Left ventricle myocardium inferior (tissue), 1 donor: ENCODE results near the gene LANCL3. TPM values are rescaled to one million over a fixed set of nuclear protein-coding genes. Genes with fewer than 3 reads are reported as not detected.

Experiments used
- DNase-seq: peaks from one replicate; pipeline ENCODE4 v3.0.0-alpha.2; 2020
- H3K27ac ChIP-seq: fragments of 200-600 bp; replicated peaks from 2 replicates; pipeline ENCODE4 v1.8.0; 2021
- H3K27me3 ChIP-seq: fragments of 200-600 bp; 2 replicates; pipeline ENCODE4 v1.8.0; 2021; ENCODE audit warnings: low read depth
- H3K36me3 ChIP-seq: fragments of 200-600 bp; 2 replicates; pipeline ENCODE4 v1.8.0; 2021
- H3K4me1 ChIP-seq: fragments of 200-600 bp; 2 replicates; pipeline ENCODE4 v1.8.0; 2021
- H3K4me3 ChIP-seq: fragments of 200-600 bp; 2 replicates; pipeline ENCODE4 v1.8.0; 2021; ENCODE audit warnings: mild to moderate bottlenecking, moderate library complexity
- H3K9me3 ChIP-seq: fragments of 200-600 bp; replicated peaks from 2 replicates; pipeline ENCODE4 v1.8.0; 2021
- intact Hi-C: fragments of 100-400 bp; cut with micrococcal nuclease; formaldehyde crosslinking; loops from one replicate; pipeline ENCODE4 v1.11.0; 2022
- total RNA-seq: library from RNA; stranded (reverse); fragmentation: NEBNext Ultra II Directional; extraction: Animal tissue kit (Norgen Biotek cat#: 25700); gene quantifications from one replicate; pipeline ENCODE4 v1.2.1, GENCODE V29; 2021
- TF ChIP-seq, protein P1 (sequence below): fragments of 200-600 bp; IDR thresholded peaks from 2 replicates; pipeline ENCODE4 v1.8.0; 2021; ENCODE audit warnings: antibody characterized with exemption, mild to moderate bottlenecking, borderline replicate concordance
- donor health status: DM: no; HTN: yes; CAD: no; lungs with severe emphysema.

The LANCL3 gene
- total RNA-seq, 1 donor from 2014 or later, result 0.27 TPM

DNA sequence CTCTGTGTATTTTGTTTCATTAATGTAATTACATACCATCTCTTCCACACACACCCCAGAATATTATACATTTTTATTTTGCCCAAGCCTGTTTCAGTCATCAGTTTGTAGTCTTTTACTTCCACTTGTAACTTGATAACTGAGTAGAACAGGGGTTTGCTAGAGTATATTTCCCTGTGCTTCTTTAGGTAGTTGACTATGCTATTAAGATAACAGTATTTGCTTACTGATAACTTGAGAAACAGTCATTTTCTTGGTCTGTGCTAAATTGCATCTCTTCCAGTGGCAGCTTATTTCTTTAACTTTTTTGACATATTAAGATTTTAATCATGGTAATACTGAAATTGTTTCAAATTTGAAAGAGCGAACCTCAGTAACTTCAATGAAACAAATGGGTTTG, 107.1 kb downstream of the LANCL3 start:
- intact Hi-C loops, result no loop called here
- DNase-seq, result no peak
- Histone ChIP-seq H3K27me3 (no peaks in the 10 kb centered on the region), H3K4me3 (no peak overlapping the region), H3K27ac (no peak overlapping the region), H3K36me3 (no peaks in the 10 kb centered on the region), H3K9me3 (no peaks in the 10 kb centered on the region), H3K4me1 (no peaks in the 10 kb centered on the region)
- TF ChIP-seq, protein P1, sequence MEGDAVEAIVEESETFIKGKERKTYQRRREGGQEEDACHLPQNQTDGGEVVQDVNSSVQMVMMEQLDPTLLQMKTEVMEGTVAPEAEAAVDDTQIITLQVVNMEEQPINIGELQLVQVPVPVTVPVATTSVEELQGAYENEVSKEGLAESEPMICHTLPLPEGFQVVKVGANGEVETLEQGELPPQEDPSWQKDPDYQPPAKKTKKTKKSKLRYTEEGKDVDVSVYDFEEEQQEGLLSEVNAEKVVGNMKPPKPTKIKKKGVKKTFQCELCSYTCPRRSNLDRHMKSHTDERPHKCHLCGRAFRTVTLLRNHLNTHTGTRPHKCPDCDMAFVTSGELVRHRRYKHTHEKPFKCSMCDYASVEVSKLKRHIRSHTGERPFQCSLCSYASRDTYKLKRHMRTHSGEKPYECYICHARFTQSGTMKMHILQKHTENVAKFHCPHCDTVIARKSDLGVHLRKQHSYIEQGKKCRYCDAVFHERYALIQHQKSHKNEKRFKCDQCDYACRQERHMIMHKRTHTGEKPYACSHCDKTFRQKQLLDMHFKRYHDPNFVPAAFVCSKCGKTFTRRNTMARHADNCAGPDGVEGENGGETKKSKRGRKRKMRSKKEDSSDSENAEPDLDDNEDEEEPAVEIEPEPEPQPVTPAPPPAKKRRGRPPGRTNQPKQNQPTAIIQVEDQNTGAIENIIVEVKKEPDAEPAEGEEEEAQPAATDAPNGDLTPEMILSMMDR, result no peak

DNA sequence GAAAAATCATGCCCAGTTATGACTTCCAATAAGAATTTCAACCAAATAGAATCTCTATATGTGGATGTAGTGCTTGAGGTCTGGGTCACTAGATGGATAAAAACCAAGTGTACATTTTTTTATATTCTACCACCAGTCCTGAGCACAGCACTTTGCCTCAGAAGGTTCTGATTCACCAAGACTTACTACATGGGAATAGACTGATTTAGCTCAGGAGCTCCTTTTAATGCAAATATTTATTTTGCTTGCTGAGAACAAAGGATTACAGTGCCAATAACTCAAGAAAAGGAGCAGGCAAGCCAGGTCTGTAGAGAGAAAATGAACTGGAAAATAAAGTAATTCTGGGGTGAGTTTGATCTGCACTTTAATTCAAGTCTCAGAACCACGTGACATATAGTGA, 107.8 kb downstream of the LANCL3 start:
- TF ChIP-seq, protein P1, result no peak
- Histone ChIP-seq H3K36me3 (no peaks in the 10 kb centered on the region), H3K27me3 (no peaks in the 10 kb centered on the region), H3K4me3 (no peak overlapping the region), H3K27ac (no peak overlapping the region), H3K9me3 (no peaks in the 10 kb centered on the region), H3K4me1 (no peaks in the 10 kb centered on the region)
- intact Hi-C loops, result no loop called here
- DNase-seq, result no peak

DNA sequence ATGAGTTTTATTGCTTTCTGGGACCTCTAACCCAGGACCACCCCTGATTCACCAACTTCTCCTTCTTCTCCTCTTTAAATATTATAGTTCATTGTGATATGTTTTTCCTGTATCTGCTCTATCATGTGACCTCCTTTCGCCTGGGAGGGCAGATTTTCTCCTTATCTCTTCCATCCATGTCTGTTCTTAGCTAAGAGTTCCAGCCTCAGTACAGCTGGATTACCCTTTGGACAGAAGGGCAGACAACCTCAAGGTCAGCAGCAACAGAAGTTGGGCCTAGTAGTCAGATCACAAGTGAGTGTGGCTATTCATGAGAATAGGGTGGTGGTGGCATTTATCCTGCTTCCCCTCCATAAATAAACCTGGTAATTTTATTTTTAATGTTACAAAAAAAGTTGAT, 108.4 kb downstream of the LANCL3 start:
- intact Hi-C loops, result no loop called here
- TF ChIP-seq, protein P1, result no peak
- no peak overlapping the region for H3K27ac ChIP-seq

DNA sequence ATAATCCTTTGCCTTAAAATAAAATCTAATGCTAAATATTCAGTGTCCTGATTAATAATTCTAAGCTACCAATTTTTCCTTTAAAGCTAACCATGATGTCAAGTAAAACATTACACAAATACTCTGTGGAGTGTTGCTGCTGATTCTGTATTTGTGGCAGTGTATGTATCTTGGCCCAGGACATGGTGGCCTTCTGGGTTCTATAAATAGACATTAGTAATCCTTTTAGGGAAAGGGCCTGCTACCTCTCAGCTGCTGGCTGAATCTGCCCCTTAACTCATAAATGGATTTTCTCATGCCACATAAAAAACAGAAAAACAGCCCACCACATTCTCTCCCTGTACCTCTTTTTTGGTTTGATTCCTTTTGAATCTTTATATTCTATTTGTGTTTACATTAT, 113.0 kb downstream of the LANCL3 start:
- Histone ChIP-seq H3K36me3 (no peaks in the 10 kb centered on the region), H3K4me1 (no peaks in the 10 kb centered on the region), H3K27ac (peak overlapping the region; percentile 85), H3K9me3 (no peaks in the 10 kb centered on the region), H3K27me3 (no peaks in the 10 kb centered on the region), H3K4me3 (peak overlapping the region; percentile 4)
- TF ChIP-seq, protein P1, result no peak
- DNase-seq, result no peak
- intact Hi-C loops, result no loop called here

More for the DNA sequence above, 108.4 kb downstream of the LANCL3 start:
- no peak for DNase-seq
- Histone ChIP-seq H3K27me3 (no peaks in the 10 kb centered on the region), H3K4me3 (no peak overlapping the region), H3K36me3 (no peaks in the 10 kb centered on the region), H3K9me3 (no peaks in the 10 kb centered on the region), H3K4me1 (no peaks in the 10 kb centered on the region)

DNA sequence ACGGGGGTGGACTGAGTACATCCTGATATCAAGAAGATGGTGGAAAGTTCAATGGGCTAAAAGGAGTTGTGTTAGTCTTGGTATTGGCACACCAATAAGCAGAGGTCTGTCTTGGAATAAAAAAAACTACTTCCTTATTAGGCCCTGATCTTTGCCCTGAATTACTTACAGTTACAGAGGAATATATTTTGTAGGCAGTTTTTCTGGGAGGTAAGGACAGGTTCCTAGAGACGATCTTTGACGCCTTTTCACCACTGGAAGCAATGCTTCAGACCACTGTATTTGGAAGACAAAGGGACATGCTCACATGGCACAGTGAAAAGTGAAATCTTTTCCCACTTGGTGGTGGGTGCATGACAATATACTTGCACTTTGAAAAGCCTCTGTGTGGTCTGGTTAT, 113.5 kb downstream of the LANCL3 start:
- Histone ChIP-seq H3K27ac (peak overlapping the region; percentile 85), H3K36me3 (no peaks in the 10 kb centered on the region), H3K27me3 (no peaks in the 10 kb centered on the region), H3K4me1 (no peaks in the 10 kb centered on the region), H3K9me3 (no peaks in the 10 kb centered on the region), H3K4me3 (peak overlapping the region; percentile 66)
- intact Hi-C loops, result no loop called here
- DNase-seq, result no peak
- TF ChIP-seq, protein P1, result no peak
